HepG2 (cell line): ENCODE measurements around the gene POLR1E. TPM values are rescaled to one million over a fixed set of nuclear protein-coding genes. Genes with fewer than 3 reads are reported as not detected.

Experiments
- AHR ChIP-seq: IDR thresholded peaks from 2 replicates; pipeline ENCODE4 v1.6.1; 2018; ENCODE audit warnings: missing genetic modification reagents, missing compliant biosample characterization
- DMAP1 ChIP-seq: IDR thresholded peaks from 2 replicates; pipeline ENCODE4 v1.6.1; 2016
- FIP1L1 ChIP-seq: fragments of 200-400 bp; formaldehyde crosslinking; IDR thresholded peaks from 2 replicates; pipeline ENCODE4 v1.6.1; 2018; ENCODE audit warnings: low read depth, mild to moderate bottlenecking, low read length, moderate library complexity, borderline replicate concordance; ENCODE audit not compliant: insufficient read depth
- GATAD1 ChIP-seq: IDR thresholded peaks from 2 replicates; pipeline ENCODE4 v1.6.1; 2016; ENCODE audit warnings: missing genetic modification reagents, missing compliant biosample characterization
- HOXA5 ChIP-seq: sonication (generic); formaldehyde crosslinking; IDR thresholded peaks from 2 replicates; pipeline ENCODE4 v1.4.0; 2020; ENCODE audit warnings: missing genetic modification reagents
- ZNF451 ChIP-seq: sonication (generic); formaldehyde crosslinking; IDR thresholded peaks from 2 replicates; pipeline ENCODE4 v1.5.0; 2020; ENCODE audit warnings: mild to moderate bottlenecking, missing genetic modification reagents
- ZNF547 ChIP-seq: sonication (generic); formaldehyde crosslinking; IDR thresholded peaks from 2 replicates; pipeline ENCODE4 v1.5.1; 2020; ENCODE audit warnings: mild to moderate bottlenecking, missing genetic modification reagents
- polyA plus RNA-seq, 8 experiments: library from polyadenylated mRNA; depleted of rRNA in 3 of 8; stranded (reverse) in 7 of 8; unstranded in 1 of 8; fragments of >200 nt; fragmentation: Illumina TruSeq in 4 of 8; extraction: Trizol in 4 of 8; gene quantifications; 2 replicates each; pipeline versions ENCODE4 v1.2.1 to v1.2.3, GENCODE V29; 2011 to 2016; ENCODE audit warnings: low read depth in 4 of 8, missing spikeins in 1 of 8, mixed read lengths in 1 of 8; ENCODE audit not compliant: insufficient read depth in 1 of 8
- total RNA-seq, 5 experiments: library from RNA; depleted of rRNA; stranded (reverse); fragments of >200 nt; fragmentation: Illumina TruSeq; extraction: Trizol; gene quantifications; 2 replicates each; pipeline ENCODE4 v1.2.3, GENCODE V29; 2016; ENCODE audit warnings: low read depth in 1 of 5
- TF ChIP-seq, protein P1 (sequence below), 2 experiments: fragments of 450-650 bp in 1 of 2; sonication (generic) in 1 of 2; formaldehyde crosslinking in 1 of 2; IDR thresholded peaks; 2 replicates each; pipeline versions ENCODE4 v1.6.1 to v1.8.0; 2016 to 2022; ENCODE audit warnings: antibody characterized with exemption in 1 of 2, mild to moderate bottlenecking in 1 of 2, missing genetic modification reagents in 1 of 2
- TF ChIP-seq, protein P2 (sequence below): sonication (generic); formaldehyde crosslinking; IDR thresholded peaks from 2 replicates; pipeline ENCODE4 v1.4.0; 2020; ENCODE audit warnings: missing genetic modification reagents
- TF ChIP-seq, protein P3 (sequence below): sonication (generic); formaldehyde crosslinking; IDR thresholded peaks from 2 replicates; pipeline ENCODE4 v1.4.0; 2020; ENCODE audit warnings: missing genetic modification reagents, low read depth, mild to moderate bottlenecking, borderline replicate concordance
- TF ChIP-seq, protein P4 (sequence below): sonication (generic); formaldehyde crosslinking; IDR thresholded peaks from 2 replicates; pipeline ENCODE4 v1.4.0; 2020; ENCODE audit warnings: missing genetic modification reagents

POLR1E gene
- total and polyA plus RNA-seq, 2 of the 13 experiments (the other 11 are each of a cell fraction or from before 2014, with no cell fraction given) = 23.0 to 37.8 TPM

DNA sequence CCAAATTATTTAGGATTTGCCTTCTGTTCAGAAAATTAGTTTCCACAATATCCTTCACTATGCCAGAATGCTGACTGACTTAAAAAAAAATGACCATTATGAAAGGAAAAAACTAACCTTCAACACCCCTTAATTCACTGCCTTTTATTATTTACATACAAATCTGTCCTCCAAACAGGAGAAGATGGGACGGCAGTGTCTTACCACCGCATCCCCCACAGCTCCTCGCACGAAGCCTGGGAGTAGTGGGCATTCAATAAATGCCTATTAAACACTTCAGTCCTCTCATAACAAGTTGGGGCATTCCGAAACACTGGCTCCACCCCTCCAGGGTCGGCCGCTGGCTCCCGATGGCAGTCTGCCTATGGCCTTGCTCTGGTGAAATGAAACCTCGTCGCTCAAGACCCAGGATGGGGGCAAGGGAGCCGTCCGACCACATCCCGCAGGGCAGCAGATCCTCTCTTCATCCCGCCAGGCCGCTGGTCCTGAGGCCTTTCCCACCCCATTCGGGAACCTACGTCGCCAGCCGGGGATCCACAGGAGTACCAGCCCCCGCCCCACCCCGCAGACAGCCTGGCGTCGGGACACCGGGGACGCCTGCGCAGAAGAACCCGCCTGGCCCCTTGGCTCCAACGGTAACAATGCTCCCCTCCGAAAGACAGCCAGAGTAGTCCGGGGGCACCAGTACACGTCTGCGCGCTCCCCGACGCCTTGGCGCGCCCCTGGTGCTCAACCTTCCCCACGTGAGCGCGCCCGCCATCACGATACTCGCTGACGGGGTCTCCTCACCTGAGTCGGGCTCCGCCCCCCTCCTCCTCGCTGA, 21.1 kb upstream of the POLR1E start (continued):
- TF ChIP-seq, protein P1, sequence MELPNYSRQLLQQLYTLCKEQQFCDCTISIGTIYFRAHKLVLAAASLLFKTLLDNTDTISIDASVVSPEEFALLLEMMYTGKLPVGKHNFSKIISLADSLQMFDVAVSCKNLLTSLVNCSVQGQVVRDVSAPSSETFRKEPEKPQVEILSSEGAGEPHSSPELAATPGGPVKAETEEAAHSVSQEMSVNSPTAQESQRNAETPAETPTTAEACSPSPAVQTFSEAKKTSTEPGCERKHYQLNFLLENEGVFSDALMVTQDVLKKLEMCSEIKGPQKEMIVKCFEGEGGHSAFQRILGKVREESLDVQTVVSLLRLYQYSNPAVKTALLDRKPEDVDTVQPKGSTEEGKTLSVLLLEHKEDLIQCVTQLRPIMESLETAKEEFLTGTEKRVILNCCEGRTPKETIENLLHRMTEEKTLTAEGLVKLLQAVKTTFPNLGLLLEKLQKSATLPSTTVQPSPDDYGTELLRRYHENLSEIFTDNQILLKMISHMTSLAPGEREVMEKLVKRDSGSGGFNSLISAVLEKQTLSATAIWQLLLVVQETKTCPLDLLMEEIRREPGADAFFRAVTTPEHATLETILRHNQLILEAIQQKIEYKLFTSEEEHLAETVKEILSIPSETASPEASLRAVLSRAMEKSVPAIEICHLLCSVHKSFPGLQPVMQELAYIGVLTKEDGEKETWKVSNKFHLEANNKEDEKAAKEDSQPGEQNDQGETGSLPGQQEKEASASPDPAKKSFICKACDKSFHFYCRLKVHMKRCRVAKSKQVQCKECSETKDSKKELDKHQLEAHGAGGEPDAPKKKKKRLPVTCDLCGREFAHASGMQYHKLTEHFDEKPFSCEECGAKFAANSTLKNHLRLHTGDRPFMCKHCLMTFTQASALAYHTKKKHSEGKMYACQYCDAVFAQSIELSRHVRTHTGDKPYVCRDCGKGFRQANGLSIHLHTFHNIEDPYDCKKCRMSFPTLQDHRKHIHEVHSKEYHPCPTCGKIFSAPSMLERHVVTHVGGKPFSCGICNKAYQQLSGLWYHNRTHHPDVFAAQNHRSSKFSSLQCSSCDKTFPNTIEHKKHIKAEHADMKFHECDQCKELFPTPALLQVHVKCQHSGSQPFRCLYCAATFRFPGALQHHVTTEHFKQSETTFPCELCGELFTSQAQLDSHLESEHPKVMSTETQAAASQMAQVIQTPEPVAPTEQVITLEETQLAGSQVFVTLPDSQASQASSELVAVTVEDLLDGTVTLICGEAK (IDR thresholded peaks at IDR 0.05) = no peak
- TF ChIP-seq, protein P1 (CRISPR knock-in tag; IDR thresholded peaks at IDR 0.05) = peak; percentile 32; the same call in 1 of the 2 replicates
- TF ChIP-seq AHR (CRISPR knock-in tag) (0 out of 2 replicates have a peak, but pooled peaks have one; percentile 49), DMAP1 (CRISPR knock-in tag) (peak; percentile 85), HOXA5 (CRISPR knock-in tag) (0 out of 2 replicates have a peak, but pooled peaks have one; percentile 22), ZNF451 (CRISPR knock-in tag) (peak; percentile 70; the same call in 1 of the 2 replicates), GATAD1 (peak; percentile 15; the same call in 1 of the 2 replicates), ZNF547 (0 out of 2 replicates have a peak, but pooled peaks have one; percentile 8), FIP1L1 (0 out of 2 replicates have a peak, but pooled peaks have one; percentile 38)
- TF ChIP-seq, protein P2, sequence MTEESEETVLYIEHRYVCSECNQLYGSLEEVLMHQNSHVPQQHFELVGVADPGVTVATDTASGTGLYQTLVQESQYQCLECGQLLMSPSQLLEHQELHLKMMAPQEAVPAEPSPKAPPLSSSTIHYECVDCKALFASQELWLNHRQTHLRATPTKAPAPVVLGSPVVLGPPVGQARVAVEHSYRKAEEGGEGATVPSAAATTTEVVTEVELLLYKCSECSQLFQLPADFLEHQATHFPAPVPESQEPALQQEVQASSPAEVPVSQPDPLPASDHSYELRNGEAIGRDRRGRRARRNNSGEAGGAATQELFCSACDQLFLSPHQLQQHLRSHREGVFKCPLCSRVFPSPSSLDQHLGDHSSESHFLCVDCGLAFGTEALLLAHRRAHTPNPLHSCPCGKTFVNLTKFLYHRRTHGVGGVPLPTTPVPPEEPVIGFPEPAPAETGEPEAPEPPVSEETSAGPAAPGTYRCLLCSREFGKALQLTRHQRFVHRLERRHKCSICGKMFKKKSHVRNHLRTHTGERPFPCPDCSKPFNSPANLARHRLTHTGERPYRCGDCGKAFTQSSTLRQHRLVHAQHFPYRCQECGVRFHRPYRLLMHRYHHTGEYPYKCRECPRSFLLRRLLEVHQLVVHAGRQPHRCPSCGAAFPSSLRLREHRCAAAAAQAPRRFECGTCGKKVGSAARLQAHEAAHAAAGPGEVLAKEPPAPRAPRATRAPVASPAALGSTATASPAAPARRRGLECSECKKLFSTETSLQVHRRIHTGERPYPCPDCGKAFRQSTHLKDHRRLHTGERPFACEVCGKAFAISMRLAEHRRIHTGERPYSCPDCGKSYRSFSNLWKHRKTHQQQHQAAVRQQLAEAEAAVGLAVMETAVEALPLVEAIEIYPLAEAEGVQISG (CRISPR knock-in tag) = peak; percentile 64; the same call in 1 of the 2 replicates
- TF ChIP-seq, protein P3, sequence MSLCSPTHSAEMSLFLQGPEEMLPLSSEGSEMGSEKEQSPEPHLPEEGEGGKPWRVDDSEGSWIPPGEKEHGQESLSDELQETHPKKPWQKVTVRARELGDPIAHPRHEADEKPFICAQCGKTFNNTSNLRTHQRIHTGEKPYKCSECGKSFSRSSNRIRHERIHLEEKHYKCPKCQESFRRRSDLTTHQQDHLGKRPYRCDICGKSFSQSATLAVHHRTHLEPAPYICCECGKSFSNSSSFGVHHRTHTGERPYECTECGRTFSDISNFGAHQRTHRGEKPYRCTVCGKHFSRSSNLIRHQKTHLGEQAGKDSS (CRISPR knock-in tag) = peak; percentile 42; the same call in 1 of the 2 replicates
- TF ChIP-seq, protein P4, sequence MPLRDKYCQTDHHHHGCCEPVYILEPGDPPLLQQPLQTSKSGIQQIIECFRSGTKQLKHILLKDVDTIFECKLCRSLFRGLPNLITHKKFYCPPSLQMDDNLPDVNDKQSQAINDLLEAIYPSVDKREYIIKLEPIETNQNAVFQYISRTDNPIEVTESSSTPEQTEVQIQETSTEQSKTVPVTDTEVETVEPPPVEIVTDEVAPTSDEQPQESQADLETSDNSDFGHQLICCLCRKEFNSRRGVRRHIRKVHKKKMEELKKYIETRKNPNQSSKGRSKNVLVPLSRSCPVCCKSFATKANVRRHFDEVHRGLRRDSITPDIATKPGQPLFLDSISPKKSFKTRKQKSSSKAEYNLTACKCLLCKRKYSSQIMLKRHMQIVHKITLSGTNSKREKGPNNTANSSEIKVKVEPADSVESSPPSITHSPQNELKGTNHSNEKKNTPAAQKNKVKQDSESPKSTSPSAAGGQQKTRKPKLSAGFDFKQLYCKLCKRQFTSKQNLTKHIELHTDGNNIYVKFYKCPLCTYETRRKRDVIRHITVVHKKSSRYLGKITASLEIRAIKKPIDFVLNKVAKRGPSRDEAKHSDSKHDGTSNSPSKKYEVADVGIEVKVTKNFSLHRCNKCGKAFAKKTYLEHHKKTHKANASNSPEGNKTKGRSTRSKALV = 0 out of 2 replicates have a peak, but pooled peaks have one; percentile 33
